ENCODE results near the gene INPP4A.

The INPP4A gene

GRCh38 chr2:98502556-98503335 lies 58.1 kb downstream of the INPP4A start:
- no peak overlapping the region for H3K4me3 ChIP-seq
- peaks cover 52% of the 10 kb centered on the region; the same call in 1 of the 2 replicates for H4K20me1 ChIP-seq
- H3K27ac ChIP-seq, result no peak overlapping the region
- no peak overlapping the region for H3K9ac ChIP-seq
- H3K9me3 ChIP-seq, result peaks cover 7% of the 10 kb centered on the region
- no peaks in the 10 kb centered on the region for H3K27me3 ChIP-seq
- no peak for TF ChIP-seq Cebpa-rat (IDR thresholded peaks at IDR 0.05)
- no peak overlapping the region for H3K4me2 ChIP-seq
- no peaks in the 10 kb centered on the region; the same call in 1 of the 2 replicates for H3K4me1 ChIP-seq
- peaks cover 43% of the 10 kb centered on the region for H3K36me3 ChIP-seq

- Histone ChIP-seq H3K9ac (no peak overlapping the region), H3K36me3 (peaks cover 39% of the 10 kb centered on the region; the same call in 1 of the 2 replicates), H3K27me3 (no peaks in the 10 kb centered on the region), H3K4me2 (no peak overlapping the region), H3K9me3 (no peaks in the 10 kb centered on the region; the same call in 1 of the 2 replicates), H3K27ac (no peak overlapping the region), H3K4me1 (no peaks in the 10 kb centered on the region; the same call in 1 of the 2 replicates), H4K20me1 (peaks cover 57% of the 10 kb centered on the region; the same call in 1 of the 2 replicates), H3K4me3 (no peak overlapping the region)
- no peak for TF ChIP-seq Cebpa-rat (IDR thresholded peaks at IDR 0.05)
Measured at GRCh38 chr2:98503481-98504105, 58.9 kb downstream of the INPP4A start.

DNA sequence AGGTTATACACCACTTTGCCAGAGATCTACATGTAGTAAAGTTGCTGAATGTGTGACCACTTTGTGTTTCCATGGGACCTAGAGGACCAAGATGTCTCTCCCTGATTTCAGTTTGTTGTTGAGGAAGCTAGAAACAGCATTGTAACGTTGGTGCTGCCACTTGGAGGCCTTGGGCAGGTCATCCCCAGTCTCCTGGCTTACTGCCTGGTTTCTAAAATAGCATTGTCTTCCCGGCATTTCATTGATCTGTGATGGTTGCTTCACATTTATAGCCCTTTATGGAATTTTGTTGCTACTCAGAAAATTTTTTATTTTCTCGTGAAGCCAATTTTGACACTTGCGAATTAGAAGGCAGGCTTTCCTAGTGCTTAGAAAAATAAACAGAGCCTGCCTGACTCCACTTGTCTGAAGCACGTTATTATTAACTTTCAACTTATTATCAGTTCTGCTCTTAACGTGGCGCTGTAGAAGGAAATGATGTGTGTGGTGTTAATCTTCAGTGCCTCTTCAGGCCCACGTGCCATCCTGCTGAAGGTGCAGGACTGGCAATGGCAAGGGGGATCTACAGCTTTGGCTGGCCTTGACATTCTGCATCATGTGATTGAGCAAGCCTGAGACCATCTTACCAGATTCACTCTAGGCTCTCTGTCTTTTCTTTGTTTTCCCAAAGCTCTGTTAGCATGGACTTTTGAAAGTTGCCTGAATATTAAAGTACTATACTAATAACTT lies 59.9 kb downstream of the INPP4A start:
- no peaks in the 10 kb centered on the region; the same call in 1 of the 2 replicates for H3K4me1 ChIP-seq
- peaks cover 37% of the 10 kb centered on the region; the same call in 1 of the 2 replicates for H3K36me3 ChIP-seq
- no peak overlapping the region for H3K27ac ChIP-seq
- no peak for TF ChIP-seq Cebpa-rat (IDR thresholded peaks at IDR 0.05)
- H4K20me1 ChIP-seq, result peaks cover 66% of the 10 kb centered on the region; the same call in 1 of the 2 replicates
- H3K9ac ChIP-seq, result no peak overlapping the region
- no peak overlapping the region for H3K4me2 ChIP-seq
- H3K9me3 ChIP-seq, result no peaks in the 10 kb centered on the region
- H3K27me3 ChIP-seq, result no peaks in the 10 kb centered on the region
- H3K4me3 ChIP-seq, result no peak overlapping the region

DNA sequence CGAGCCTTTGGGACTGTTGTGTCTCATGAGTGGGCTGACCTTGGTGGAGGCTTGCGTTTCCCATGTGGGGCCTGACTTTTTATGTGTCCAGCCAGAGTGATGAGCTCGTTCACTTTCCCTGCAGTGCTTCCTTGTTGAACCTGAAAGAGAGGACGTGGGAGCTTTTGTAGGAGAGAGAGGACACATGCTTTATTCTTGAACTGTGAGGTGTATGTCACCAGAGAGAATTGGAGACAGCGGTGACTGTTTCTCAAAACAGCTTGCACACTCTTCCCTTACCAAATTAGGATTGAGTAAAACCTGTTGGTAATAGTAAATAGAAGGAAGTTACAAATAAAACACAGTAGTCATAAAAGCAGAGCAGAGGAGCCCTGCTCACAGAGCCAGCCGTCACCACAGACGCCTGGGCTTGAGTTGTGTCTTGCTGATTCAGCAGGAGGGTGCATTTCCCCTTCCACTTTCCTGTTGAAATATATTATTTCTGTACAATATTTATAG lies 60.7 kb downstream of the INPP4A start:
- Histone ChIP-seq H3K36me3 (peaks cover 37% of the 10 kb centered on the region; the same call in 1 of the 2 replicates), H3K9me3 (no peaks in the 10 kb centered on the region), H3K27ac (no peak overlapping the region), H3K4me3 (no peak overlapping the region), H3K27me3 (no peaks in the 10 kb centered on the region), H3K4me2 (no peak overlapping the region), H4K20me1 (peaks cover 73% of the 10 kb centered on the region; the same call in 1 of the 2 replicates), H3K4me1 (no peaks in the 10 kb centered on the region; the same call in 1 of the 2 replicates), H3K9ac (no peak overlapping the region)
- TF ChIP-seq Cebpa-rat (IDR thresholded peaks at IDR 0.05), result no peak

- no peak overlapping the region for H3K27ac ChIP-seq
- no peaks in the 10 kb centered on the region for H3K27me3 ChIP-seq
- H3K9me3 ChIP-seq, result no peaks in the 10 kb centered on the region
- no peak for TF ChIP-seq Cebpa-rat (IDR thresholded peaks at IDR 0.05)
- H4K20me1 ChIP-seq, result peaks cover 73% of the 10 kb centered on the region; the same call in 1 of the 2 replicates
- H3K9ac ChIP-seq, result no peak overlapping the region
- H3K4me1 ChIP-seq, result no peaks in the 10 kb centered on the region; the same call in 1 of the 2 replicates
- no peak overlapping the region for H3K4me3 ChIP-seq
- no peak overlapping the region for H3K4me2 ChIP-seq
- peaks cover 37% of the 10 kb centered on the region; the same call in 1 of the 2 replicates for H3K36me3 ChIP-seq
Measured at GRCh38 chr2:98505971-98506664, 61.5 kb downstream of the INPP4A start.

DNA sequence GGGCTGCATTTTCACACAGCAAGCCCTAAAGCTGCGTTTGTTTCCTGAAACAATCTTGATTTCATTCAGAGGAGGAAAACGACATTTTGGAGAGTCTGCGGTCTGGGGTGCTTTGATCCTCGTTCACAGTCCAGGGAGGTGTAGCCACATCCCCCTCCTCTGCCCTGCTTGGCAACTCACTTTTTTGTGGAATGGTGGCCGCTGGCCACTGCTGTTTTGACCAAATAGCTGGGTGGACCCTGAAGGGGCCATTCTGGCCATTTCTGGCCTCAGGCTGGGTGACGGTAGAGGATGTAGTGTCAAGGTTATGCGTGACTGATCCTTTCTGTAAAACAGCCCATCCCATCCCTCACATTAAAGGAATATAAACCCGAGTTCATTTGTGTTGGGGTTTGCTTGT lies 62.2 kb downstream of the INPP4A start:
- TF ChIP-seq Cebpa-rat (IDR thresholded peaks at IDR 0.05), result no peak
- Histone ChIP-seq H3K4me2 (no peak overlapping the region), H4K20me1 (peaks cover 73% of the 10 kb centered on the region; the same call in 1 of the 2 replicates), H3K9me3 (no peaks in the 10 kb centered on the region), H3K4me3 (no peak overlapping the region), H3K27me3 (no peaks in the 10 kb centered on the region), H3K36me3 (peaks cover 30% of the 10 kb centered on the region; the same call in 1 of the 2 replicates), H3K9ac (no peak overlapping the region), H3K4me1 (no peaks in the 10 kb centered on the region; the same call in 1 of the 2 replicates), H3K27ac (no peak overlapping the region)

DNA sequence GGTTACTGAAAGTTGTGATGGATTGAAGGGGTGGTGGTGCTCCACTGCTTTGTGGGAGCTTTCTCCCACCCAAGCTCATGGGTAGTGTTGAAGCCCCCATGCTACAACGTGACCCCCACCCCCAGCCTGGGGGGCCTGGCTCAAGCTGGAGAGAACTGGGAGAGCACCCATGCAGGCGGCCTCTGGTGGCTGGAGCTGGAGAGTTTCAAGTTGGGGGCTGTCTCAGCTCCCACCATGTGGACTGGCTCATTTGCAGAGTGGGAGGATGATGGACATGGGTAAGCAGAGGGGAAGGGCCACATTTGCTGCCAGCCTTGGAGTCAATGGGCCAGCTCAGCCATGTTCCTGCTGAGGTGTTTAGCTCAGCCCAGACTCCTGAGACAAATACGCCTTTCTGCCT lies 62.8 kb downstream of the INPP4A start:
- H3K4me2 ChIP-seq, result no peak overlapping the region
- H3K9ac ChIP-seq, result no peak overlapping the region
- H3K36me3 ChIP-seq, result peaks cover 28% of the 10 kb centered on the region; the same call in 1 of the 2 replicates
- H3K4me1 ChIP-seq, result no peaks in the 10 kb centered on the region; the same call in 1 of the 2 replicates
- TF ChIP-seq Cebpa-rat (IDR thresholded peaks at IDR 0.05), result no peak
- H4K20me1 ChIP-seq, result peaks cover 79% of the 10 kb centered on the region; the same call in 1 of the 2 replicates
- no peak overlapping the region for H3K4me3 ChIP-seq
- H3K27me3 ChIP-seq, result no peaks in the 10 kb centered on the region
- H3K9me3 ChIP-seq, result no peaks in the 10 kb centered on the region
- H3K27ac ChIP-seq, result no peak overlapping the region

GRCh38 chr2:98507891-98508708 lies 63.4 kb downstream of the INPP4A start:
- no peak overlapping the region for H3K9ac ChIP-seq
- H3K4me1 ChIP-seq, result no peaks in the 10 kb centered on the region; the same call in 1 of the 2 replicates
- H3K9me3 ChIP-seq, result no peaks in the 10 kb centered on the region
- H3K4me2 ChIP-seq, result no peak overlapping the region
- no peak overlapping the region for H3K27ac ChIP-seq
- peaks cover 28% of the 10 kb centered on the region; the same call in 1 of the 2 replicates for H3K36me3 ChIP-seq
- peaks cover 77% of the 10 kb centered on the region; the same call in 1 of the 2 replicates for H4K20me1 ChIP-seq
- H3K4me3 ChIP-seq, result no peak overlapping the region
- H3K27me3 ChIP-seq, result no peaks in the 10 kb centered on the region
- no peak for TF ChIP-seq Cebpa-rat (IDR thresholded peaks at IDR 0.05)
